PFSK-1 (cell line): ENCODE measurements around the gene KAT8.

Experiments
- FOXP2 ChIP-seq: optimal IDR thresholded peaks from 2 replicates; pipeline ENCODE3; 2011; ENCODE audit warnings: borderline replicate concordance, control low read depth, inconsistent platforms; ENCODE audit not compliant: insufficient read depth; ENCODE audit errors: extremely low read length, extremely low read depth
- POLR2AphosphoS5 ChIP-seq: IDR thresholded peaks from 2 replicates; pipeline ENCODE4 v1.6.1; 2012; ENCODE audit warnings: low read depth, mild to moderate bottlenecking, control low read depth, low read length, moderate library complexity
- REST ChIP-seq, 2 experiments: IDR thresholded peaks; 2 replicates each; pipeline versions ENCODE4 v1.6.1 to v1.8.0; 2011 to 2012; ENCODE audit warnings: low read depth in 2 of 2, low read length in 2 of 2, control low read depth in 1 of 2, inconsistent platforms in 1 of 2, mild to moderate bottlenecking in 1 of 2, moderate library complexity in 1 of 2; ENCODE audit not compliant: insufficient read depth in 1 of 2
- SIN3A ChIP-seq: IDR thresholded peaks from 2 replicates; pipeline ENCODE4 v1.6.1; 2012; ENCODE audit warnings: mild to moderate bottlenecking, low read length, moderate library complexity, borderline replicate concordance; ENCODE audit not compliant: insufficient read depth
- TAF1 ChIP-seq: IDR thresholded peaks from 2 replicates; pipeline ENCODE4 v1.6.1; 2012; ENCODE audit warnings: low read length, control low read depth, borderline replicate concordance; ENCODE audit not compliant: insufficient read depth

The KAT8 gene

DNA sequence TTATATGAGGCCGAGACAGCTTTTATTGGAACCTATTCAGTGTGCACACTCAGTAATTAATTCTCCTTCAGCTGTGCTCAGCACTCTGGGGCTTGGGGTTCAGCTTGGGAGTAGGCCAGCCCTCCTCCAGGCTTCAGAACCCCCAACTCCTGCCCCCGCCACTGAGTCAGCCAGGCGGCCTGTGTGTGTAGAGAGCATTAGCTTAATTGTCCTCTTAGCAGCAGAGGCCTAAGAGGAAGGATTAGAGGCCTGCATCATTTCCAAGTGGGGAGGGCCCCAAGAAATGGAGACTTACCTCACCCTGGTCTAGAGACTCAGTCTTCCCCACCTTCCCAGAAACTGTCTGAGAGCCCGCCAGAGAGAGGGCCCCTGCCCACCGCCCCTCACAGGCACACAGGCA is 29.5 kb upstream of the KAT8 start:
- TF ChIP-seq TAF1, result no peak
- no peak for TF ChIP-seq FOXP2
- TF ChIP-seq SIN3A, result no peak
- no peak for TF ChIP-seq POLR2AphosphoS5
- no peak for TF ChIP-seq REST (IDR thresholded peaks at IDR 0.05; ENCODE audit: insufficient read depth in 1 of 2, low read depth in 2 of 2, low read length in 2 of 2)

- no peak for TF ChIP-seq REST (IDR thresholded peaks at IDR 0.05; ENCODE audit: insufficient read depth in 1 of 2, low read depth in 2 of 2, low read length in 2 of 2)
- no peak for TF ChIP-seq POLR2AphosphoS5
- TF ChIP-seq SIN3A, result no peak
- no peak for TF ChIP-seq TAF1
- TF ChIP-seq FOXP2, result no peak
Observed at GRCh38 chr16:31088459-31089183, 28.8 kb upstream of the KAT8 start, which contains the start of gene PRSS53. Gene PRSS53, minus strand, starts transcription at chr16:31088943. Its CDS starts 134 bp downstream, at chr16:31088809.

- no peak for TF ChIP-seq POLR2AphosphoS5
- TF ChIP-seq FOXP2, result no peak
Observed at GRCh38 chr16:31089199-31089598, 28.3 kb upstream of the KAT8 start.

- no peak for TF ChIP-seq FOXP2
- no peak for TF ChIP-seq REST (IDR thresholded peaks at IDR 0.05; ENCODE audit: insufficient read depth in 1 of 2, low read depth in 2 of 2, low read length in 2 of 2)
- no peak for TF ChIP-seq POLR2AphosphoS5
- no peak for TF ChIP-seq SIN3A
- TF ChIP-seq TAF1, result no peak
Observed at GRCh38 chr16:31090540-31090939, 26.9 kb upstream of the KAT8 start.

GRCh38 chr16:31092330-31092729 is 25.1 kb upstream of the KAT8 start:
- no peak for TF ChIP-seq FOXP2
- no peak for TF ChIP-seq REST (IDR thresholded peaks at IDR 0.05; ENCODE audit: insufficient read depth in 1 of 2, low read depth in 2 of 2, low read length in 2 of 2)
- no peak for TF ChIP-seq SIN3A
- TF ChIP-seq TAF1, result no peak
- TF ChIP-seq POLR2AphosphoS5, result no peak
